NCI-H1417 (cell line): Measurements from ENCODE around the gene CFAP65.
A peak's percentile ranks its signal among the peaks of the same experiment; 100 is the strongest.

ENCODE experiments used
- DNase-seq, 3 experiments: peaks; one replicate each; lab custom pipeline; 2025; lab: John Stamatoyannopoulos, UW

The CFAP65 gene

GRCh38 chr2:219041252-219041651, at the start of gene CFAP65:
Gene CFAP65 (minus strand): TSS chr2:219041516. CDS start chr2:219039048, 2,468 bp downstream.
- peak; percentile 38 to 84 (median 68) for DNase-seq

GRCh38 chr2:219090436-219091299, 49.4 kb upstream of the CFAP65 start:
- no peak for DNase-seq

- DNase-seq: no peak
These were observed 48.0 kb upstream of the CFAP65 start for GRCh38 chr2:219089330-219089729.

- DNase-seq: no peak
These were observed 46.5 kb upstream of the CFAP65 start for GRCh38 chr2:219087848-219088247.

- DNase-seq: no peak
These were observed 46.0 kb upstream of the CFAP65 start for GRCh38 chr2:219087361-219087760.

GRCh38 chr2:219086196-219086595, 44.9 kb upstream of the CFAP65 start:
- DNase-seq: no peak

GRCh38 chr2:219084791-219085190, 43.5 kb upstream of the CFAP65 start:
- no peak for DNase-seq

DNA sequence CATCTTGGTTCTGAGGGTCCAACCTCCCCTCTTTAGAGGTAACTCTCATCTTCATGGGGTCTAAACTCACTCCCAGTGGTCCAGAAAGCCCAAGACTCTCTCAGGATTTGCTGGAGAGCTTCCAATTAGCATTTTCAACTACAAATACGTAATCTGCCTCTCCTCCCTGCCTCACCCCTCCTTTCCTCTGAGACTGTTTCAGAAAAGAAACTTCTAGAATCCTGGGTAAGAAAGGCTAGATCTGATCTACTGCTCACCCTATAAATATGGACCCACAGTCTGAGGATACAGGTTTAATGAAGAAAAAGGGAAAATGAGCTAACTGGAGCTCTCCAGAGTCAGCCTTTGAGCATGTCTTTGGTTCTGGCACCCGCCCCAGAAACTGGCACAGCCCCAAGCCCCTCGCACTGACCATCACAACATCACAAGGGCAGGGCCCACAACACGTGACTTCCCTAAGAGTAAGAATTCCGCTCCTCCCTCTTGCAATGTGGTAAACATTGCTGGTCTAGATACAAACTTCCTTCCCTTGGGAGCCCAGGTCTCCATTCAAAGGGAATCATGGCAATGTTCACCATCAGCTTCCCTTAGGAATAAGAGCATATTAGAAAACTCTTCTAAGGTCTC, 41.1 kb upstream of the CFAP65 start:
- DNase-seq: no peak

DNA sequence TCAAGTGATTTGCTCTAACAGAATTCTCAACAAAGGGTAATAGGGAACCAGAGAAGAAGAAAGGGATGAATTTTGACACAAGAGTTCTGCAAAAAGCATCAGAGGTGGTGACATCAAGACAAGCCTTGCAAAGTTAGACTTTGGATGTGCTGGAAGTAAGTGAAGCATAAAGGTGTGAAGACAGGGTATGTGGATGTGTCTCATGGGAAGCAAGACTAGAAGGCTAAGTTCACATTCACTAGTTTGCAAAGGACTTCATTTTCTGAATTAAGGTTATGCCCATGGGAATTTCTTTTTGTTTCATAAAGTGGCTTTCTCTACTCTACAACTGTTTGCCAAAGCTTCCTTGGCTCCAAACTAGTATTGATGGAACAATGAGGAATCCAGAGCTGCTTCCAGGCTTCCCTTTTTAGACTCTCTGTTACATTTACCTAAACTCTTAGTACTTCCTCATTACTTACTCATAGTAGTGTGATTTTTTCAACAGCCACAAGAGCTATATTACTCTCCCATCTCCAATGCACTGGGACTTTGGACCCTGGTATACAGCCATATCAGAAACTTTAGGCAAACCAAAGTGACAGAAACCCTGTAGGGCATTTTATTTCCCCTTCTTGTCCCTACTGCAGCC, 40.5 kb upstream of the CFAP65 start:
- DNase-seq: no peak

GRCh38 chr2:219081096-219081495, 39.8 kb upstream of the CFAP65 start:
- no peak for DNase-seq

- DNase-seq: no peak
These were observed 38.1 kb upstream of the CFAP65 start for GRCh38 chr2:219079417-219079816.

- DNase-seq: no peak
These were observed 37.6 kb upstream of the CFAP65 start for GRCh38 chr2:219078951-219079350.

- DNase-seq: no peak
These were observed 36.8 kb upstream of the CFAP65 start for GRCh38 chr2:219078126-219078525.

DNA sequence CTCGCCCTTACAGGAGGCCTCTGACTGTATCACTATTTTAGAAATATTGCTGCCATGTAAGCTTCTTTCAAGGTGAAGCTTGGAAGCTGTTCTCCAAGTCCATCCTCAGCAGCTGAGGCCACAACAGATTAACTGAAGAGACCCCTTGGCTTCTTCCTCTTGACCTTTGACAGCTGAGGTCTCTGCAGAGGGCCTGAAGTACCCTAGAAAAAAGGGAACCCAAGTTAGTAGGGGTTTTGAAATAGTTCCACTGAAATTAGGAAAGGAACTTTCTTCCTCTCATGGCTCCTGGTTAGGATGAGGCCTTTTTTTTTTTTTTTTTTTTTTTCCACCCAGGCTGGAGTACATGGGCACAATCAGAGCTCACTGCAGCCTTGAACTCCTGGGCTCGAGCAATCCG, 34.9 kb upstream of the CFAP65 start:
- no peak for DNase-seq

- DNase-seq: peak; percentile 14 to 48 (median 21)
These were observed 32.3 kb upstream of the CFAP65 start for GRCh38 chr2:219073413-219074129.

DNA sequence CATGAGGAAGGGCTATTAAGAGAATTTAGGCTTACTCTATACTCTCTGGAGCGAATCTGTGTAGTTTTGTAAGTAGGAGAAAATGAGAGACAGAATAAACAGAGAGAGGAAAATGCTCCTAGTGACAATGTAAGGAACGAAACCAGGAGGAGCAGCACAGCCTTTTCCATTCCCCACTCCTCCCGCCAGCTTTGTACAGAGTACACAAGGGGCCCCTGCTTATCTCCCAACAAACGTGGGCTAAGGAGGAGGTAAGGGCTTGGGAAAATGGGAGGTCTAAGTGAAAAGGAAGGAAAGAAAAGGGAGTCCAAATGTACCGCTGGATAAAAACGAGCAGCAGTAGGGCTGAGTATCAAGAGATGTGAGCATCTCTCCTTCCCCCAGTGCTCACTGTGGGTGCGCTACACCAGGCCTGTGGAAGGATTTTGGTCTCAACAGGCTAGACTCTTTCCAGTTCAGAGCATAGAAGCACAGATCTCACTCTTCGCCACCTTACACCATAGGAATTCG, 31.5 kb upstream of the CFAP65 start:
- no peak for DNase-seq

- no peak for DNase-seq
These were observed 30.0 kb upstream of the CFAP65 start for GRCh38 chr2:219071131-219071816.

- no peak for DNase-seq
These were observed 24.2 kb upstream of the CFAP65 start for GRCh38 chr2:219065484-219065883.

DNA sequence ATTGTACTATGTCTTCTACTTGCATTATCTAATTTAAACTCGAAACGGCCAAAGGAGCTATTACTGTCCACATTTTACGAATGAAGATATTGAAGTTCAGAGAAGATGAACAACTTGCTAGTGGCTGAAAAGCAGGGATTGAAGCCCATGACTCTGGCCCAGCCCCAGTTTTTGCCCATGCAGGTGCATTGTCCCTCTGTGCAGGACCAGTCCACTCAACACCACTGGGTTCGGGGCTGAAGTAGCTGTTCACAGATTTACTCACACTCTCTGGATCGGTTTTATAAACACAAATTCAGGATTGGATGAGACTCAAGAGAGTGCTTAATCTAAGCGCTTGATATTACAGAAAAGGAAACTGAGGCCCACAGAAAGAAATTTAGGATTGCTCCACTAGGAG, 20.8 kb upstream of the CFAP65 start:
- no peak for DNase-seq

GRCh38 chr2:219060821-219061791, 19.8 kb upstream of the CFAP65 start, which contains the start of gene IHH:
Gene IHH (minus strand): TSS chr2:219060921. CDS start chr2:219060467, 454 bp downstream.
- DNase-seq: peak in 2 of 3 experiments; percentile 6 to 15
